Fibroblast of lung (primary cell): ENCODE measurements around the gene TMEM236.

Source experiments
- EZH2 ChIP-seq: IDR thresholded peaks from 2 replicates; pipeline ENCODE4 v1.5.1; 2012; ENCODE audit warnings: low read length, control low read depth, mild to moderate bottlenecking; ENCODE audit errors: missing control alignments
- TF ChIP-seq, protein P1 (sequence below), 2 donors: IDR thresholded peaks in 1 of 2; conservative IDR thresholded peaks in 1 of 2; 1 replicate in 1 of 2; 2 replicates in 1 of 2; pipeline ENCODE4 v1.5.1; 2011 to 2012; ENCODE audit warnings: low read length in 2 of 2, control low read depth in 1 of 2, inconsistent platforms in 1 of 2, low read depth in 1 of 2, mild to moderate bottlenecking in 1 of 2

DNA sequence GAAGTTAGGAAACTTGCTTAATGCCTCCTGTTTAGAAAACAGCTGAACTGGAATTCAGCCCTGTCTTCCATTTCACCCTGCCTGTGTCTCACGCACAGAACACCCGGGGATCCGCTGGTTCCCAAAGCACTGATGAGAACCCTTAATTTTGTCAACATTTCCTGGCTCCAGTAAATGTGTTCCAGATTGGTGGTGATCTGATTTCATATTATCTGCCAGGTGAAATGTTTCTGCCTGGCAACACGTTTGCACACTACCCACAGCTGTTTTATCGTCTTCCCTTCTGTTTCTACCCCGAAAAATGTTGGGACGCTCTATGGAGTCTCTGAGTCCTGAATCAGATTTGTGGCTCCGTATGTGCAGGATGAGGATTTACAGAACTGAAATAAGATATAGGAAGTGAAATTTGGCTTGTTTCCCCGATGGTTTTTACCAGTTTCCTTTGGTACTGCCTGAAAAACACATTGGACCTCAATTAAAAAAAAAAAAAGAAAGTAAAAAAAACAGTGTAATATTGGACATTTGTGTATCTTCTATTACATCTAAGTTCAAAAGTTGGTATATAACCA lies 86.2 kb downstream of the TMEM236 start:
- no peak for TF ChIP-seq EZH2
- TF ChIP-seq, protein P1, sequence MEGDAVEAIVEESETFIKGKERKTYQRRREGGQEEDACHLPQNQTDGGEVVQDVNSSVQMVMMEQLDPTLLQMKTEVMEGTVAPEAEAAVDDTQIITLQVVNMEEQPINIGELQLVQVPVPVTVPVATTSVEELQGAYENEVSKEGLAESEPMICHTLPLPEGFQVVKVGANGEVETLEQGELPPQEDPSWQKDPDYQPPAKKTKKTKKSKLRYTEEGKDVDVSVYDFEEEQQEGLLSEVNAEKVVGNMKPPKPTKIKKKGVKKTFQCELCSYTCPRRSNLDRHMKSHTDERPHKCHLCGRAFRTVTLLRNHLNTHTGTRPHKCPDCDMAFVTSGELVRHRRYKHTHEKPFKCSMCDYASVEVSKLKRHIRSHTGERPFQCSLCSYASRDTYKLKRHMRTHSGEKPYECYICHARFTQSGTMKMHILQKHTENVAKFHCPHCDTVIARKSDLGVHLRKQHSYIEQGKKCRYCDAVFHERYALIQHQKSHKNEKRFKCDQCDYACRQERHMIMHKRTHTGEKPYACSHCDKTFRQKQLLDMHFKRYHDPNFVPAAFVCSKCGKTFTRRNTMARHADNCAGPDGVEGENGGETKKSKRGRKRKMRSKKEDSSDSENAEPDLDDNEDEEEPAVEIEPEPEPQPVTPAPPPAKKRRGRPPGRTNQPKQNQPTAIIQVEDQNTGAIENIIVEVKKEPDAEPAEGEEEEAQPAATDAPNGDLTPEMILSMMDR (conservative IDR thresholded peaks at IDR 0.05 in 1 of 2, IDR thresholded peaks at IDR 0.05 in 1 of 2; ENCODE audit: low read depth in 1 of 2, low read length in 2 of 2) = no peak
